IMR-90 (cell line): ENCODE results near the gene EPHA6. TPM values are rescaled to one million over a fixed set of nuclear protein-coding genes. Genes with fewer than 3 reads are reported as not detected.

Experiments
- ATAC-seq: fragments of 200-7000 bp; cut with Tn5 transposase; 2 replicates; pipeline ENCODE4 v1.9.1; 2020; ENCODE audit warnings: low read depth, mild to moderate bottlenecking, moderate library complexity
- BruUV-seq: library from RNA; stranded (reverse); fragments of 400-500 nt; replicated peaks from 2 replicates; lab custom pipeline; 2021; lab: Mats Ljungman, UMichigan
- CTCF ChIA-PET: fragments of 300-600 bp; formaldehyde crosslinking; extraction: SDS; loops from one replicate; lab custom pipeline; 2021; ENCODE audit warnings: antibody characterized with exemption; lab: Yijun Ruan, JAX
- POLR2A ChIA-PET: fragments of 300-600 bp; sonication (Branson Sonifier 250); formaldehyde crosslinking; loops from one replicate; lab custom pipeline; 2022; ENCODE audit warnings: antibody characterized with exemption; ENCODE audit not compliant: unreplicated experiment; lab: Charles Lee
- DNase-seq: peaks from one replicate; pipeline ENCODE4 v3.0.0; 2013
- H2AFZ ChIP-seq: replicated peaks from 2 replicates; pipeline ENCODE3; 2013; ENCODE audit warnings: low read length, mild to moderate bottlenecking; ENCODE audit not compliant: poor library complexity
- H2AK5ac ChIP-seq: 2 replicates; pipeline ENCODE4 v1.6.1; 2013; ENCODE audit warnings: low read depth, low read length, inconsistent platforms
- H2AK9ac ChIP-seq: replicated peaks from 2 replicates; pipeline ENCODE3; 2013; ENCODE audit warnings: mild to moderate bottlenecking, low read depth, low read length, moderate library complexity; ENCODE audit not compliant: poor library complexity
- H2BK120ac ChIP-seq: 2 replicates; pipeline ENCODE4 v1.6.1; 2013; ENCODE audit warnings: low read depth, low read length, inconsistent platforms
- H2BK15ac ChIP-seq: 3 replicates; pipeline ENCODE4 v1.6.1; 2013; ENCODE audit warnings: low read depth, low read length, inconsistent platforms
- H2BK20ac ChIP-seq: 2 replicates; pipeline ENCODE4 v1.6.1; 2013; ENCODE audit warnings: low read depth, mild to moderate bottlenecking, inconsistent platforms, low read length, moderate library complexity
- H2BK5ac ChIP-seq: 2 replicates; pipeline ENCODE4 v1.6.1; 2013; ENCODE audit warnings: mild to moderate bottlenecking, low read depth, low read length, inconsistent platforms; ENCODE audit not compliant: poor library complexity, severe bottlenecking
- H3K14ac ChIP-seq: replicated peaks from 2 replicates; pipeline ENCODE4 v1.6.1; 2013; ENCODE audit warnings: low read depth, low read length, inconsistent platforms
- H3K18ac ChIP-seq: 2 replicates; pipeline ENCODE4 v1.6.1; 2013; ENCODE audit warnings: low read depth, low read length, control low read depth
- H3K23ac ChIP-seq: 2 replicates; pipeline ENCODE4 v1.6.1; 2013; ENCODE audit warnings: low read depth, low read length, inconsistent platforms
- H3K27ac ChIP-seq: 2 replicates; pipeline ENCODE4 v1.5.1; 2013; ENCODE audit warnings: mild to moderate bottlenecking, control low read depth, low read length; ENCODE audit not compliant: insufficient read depth
- H3K27me3 ChIP-seq: 2 replicates; pipeline ENCODE4 v1.6.1; 2013; ENCODE audit warnings: low read length; ENCODE audit not compliant: control insufficient read depth, insufficient read depth
- H3K36me3 ChIP-seq: 2 replicates; pipeline ENCODE4 v1.6.1; 2013; ENCODE audit warnings: low read length, mixed read lengths; ENCODE audit not compliant: control insufficient read depth, insufficient read depth
- H3K4ac ChIP-seq: 2 replicates; pipeline ENCODE4 v1.6.1; 2013; ENCODE audit warnings: low read depth, low read length, inconsistent platforms
- H3K4me1 ChIP-seq: 2 replicates; pipeline ENCODE4 v1.6.1; 2013; ENCODE audit warnings: low read length, mixed read lengths; ENCODE audit not compliant: control insufficient read depth, insufficient read depth
- H3K4me2 ChIP-seq: 2 replicates; pipeline ENCODE4 v1.6.1; 2013; ENCODE audit warnings: low read depth, mild to moderate bottlenecking, control low read depth, low read length, moderate library complexity
- H3K4me3 ChIP-seq: 2 replicates; pipeline ENCODE4 v1.5.1; 2013; ENCODE audit warnings: low read depth, mild to moderate bottlenecking, control low read depth, low read length, moderate library complexity; ENCODE audit not compliant: insufficient read depth
- H3K56ac ChIP-seq: 2 replicates; pipeline ENCODE4 v1.6.1; 2013; ENCODE audit warnings: low read length, inconsistent platforms; ENCODE audit not compliant: insufficient read depth; ENCODE audit errors: extremely low read depth
- H3K79me1 ChIP-seq, 2 experiments: 2 replicates each; pipeline ENCODE4 v1.6.1; 2013; ENCODE audit warnings: low read length in 2 of 2, inconsistent platforms in 1 of 2, low read depth in 1 of 2
- H3K9ac ChIP-seq: 2 replicates; pipeline ENCODE4 v1.6.1; 2013; ENCODE audit warnings: low read depth, low read length, control low read depth
- H3K9me1 ChIP-seq: 2 replicates; pipeline ENCODE4 v1.6.1; 2013; ENCODE audit warnings: low read length, inconsistent platforms; ENCODE audit not compliant: insufficient read depth
- H3K9me3 ChIP-seq: 2 replicates; pipeline ENCODE4 v1.6.1; 2013; ENCODE audit warnings: low read length; ENCODE audit not compliant: control insufficient read depth, insufficient read depth
- H4K20me1 ChIP-seq: 2 replicates; pipeline ENCODE4 v1.6.1; 2013; ENCODE audit warnings: low read length, inconsistent platforms; ENCODE audit not compliant: insufficient read depth
- H4K5ac ChIP-seq: 2 replicates; pipeline ENCODE4 v1.6.1; 2013; ENCODE audit warnings: mild to moderate bottlenecking, low read depth, low read length, control low read depth
- H4K8ac ChIP-seq, 2 experiments: 2 replicates each; pipeline ENCODE4 v1.6.1; 2013; ENCODE audit warnings: low read depth in 2 of 2, low read length in 2 of 2, control low read depth in 1 of 2, inconsistent platforms in 1 of 2
- H4K91ac ChIP-seq: 2 replicates; pipeline ENCODE4 v1.6.1; 2013; ENCODE audit warnings: low read depth, low read length, inconsistent platforms; ENCODE audit not compliant: insufficient read depth
- BHLHE40 ChIP-seq: fragments of 150-350 bp; IDR thresholded peaks from 2 replicates; pipeline ENCODE4 v1.6.1; 2016; ENCODE audit warnings: mild to moderate bottlenecking, low read depth, low read length
- CEBPB ChIP-seq: IDR thresholded peaks from 2 replicates; pipeline ENCODE4 v1.6.1; 2012; ENCODE audit warnings: low read depth, low read length, improper control_type of control experiment
- MAFK ChIP-seq: IDR thresholded peaks from 2 replicates; pipeline ENCODE4 v1.6.1; 2012; ENCODE audit warnings: low read depth, low read length, improper control_type of control experiment
- MAZ ChIP-seq: IDR thresholded peaks from 2 replicates; pipeline ENCODE4 v1.6.1; 2012; ENCODE audit warnings: low read depth, mild to moderate bottlenecking, low read length, improper control_type of control experiment, moderate library complexity, borderline replicate concordance
- MXI1 ChIP-seq: IDR thresholded peaks from 2 replicates; pipeline ENCODE4 v1.6.1; 2012; ENCODE audit warnings: low read depth, mild to moderate bottlenecking, low read length, moderate library complexity, borderline replicate concordance
- POLR2A ChIP-seq: IDR thresholded peaks from 2 replicates; pipeline ENCODE4 v1.6.1; 2012; ENCODE audit warnings: mild to moderate bottlenecking, low read depth, low read length
- RAD21 ChIP-seq: IDR thresholded peaks from 2 replicates; pipeline ENCODE4 v1.6.1; 2012; ENCODE audit warnings: low read length, improper control_type of control experiment
- RFX5 ChIP-seq: IDR thresholded peaks from 2 replicates; pipeline ENCODE4 v1.8.0; 2012; ENCODE audit warnings: low read depth, mild to moderate bottlenecking, low read length, moderate library complexity
- SMC3 ChIP-seq: fragments of 150-350 bp; IDR thresholded peaks from 2 replicates; pipeline ENCODE4 v1.6.1; 2016; ENCODE audit warnings: low read depth, mild to moderate bottlenecking, antibody characterized with exemption, low read length, moderate library complexity
- WGBS, 2 experiments: methylation state at CpG; one replicate each; pipeline versions ENCODE4 v1.1.5 to v1.1.7; 2013; ENCODE audit warnings: missing lambda C conversion rate in 2 of 2; ENCODE audit not compliant: insufficient read length in 1 of 2; ENCODE audit errors: extremely low coverage in 2 of 2; 5-methylcytosine and 5-hydroxymethylcytosine counted together
- dilution Hi-C: fragments of 300-500 bp; cut with HindIII; formaldehyde crosslinking; loops from one replicate; pipeline ENCODE4 v1.14.3; 2018; ENCODE audit warnings: low sequenced_read_pairs; ENCODE audit not compliant: unreplicated experiment
- in situ Hi-C: fragments of 300-500 bp; cut with MboI; formaldehyde crosslinking; loops from 3 replicates; pipeline ENCODE4 v1.14.3; 2019; ENCODE audit warnings: low sequenced_read_pairs, inconsistent platforms, mixed read lengths
- intact Hi-C: fragments of 100-400 bp; cut with micrococcal nuclease; formaldehyde crosslinking; loops from 2 replicates; pipeline ENCODE4 v1.10.0; 2022
- polyA plus RNA-seq, 3 experiments: library from polyadenylated mRNA; depleted of rRNA; stranded (reverse); fragments of >200 nt; gene quantifications; 2 replicates each; pipeline ENCODE4 v1.2.3, GENCODE V29; 2012; ENCODE audit warnings: low replicate concordance in 1 of 3
- total RNA-seq: library from RNA; depleted of rRNA; stranded (reverse); fragments of >200 nt; gene quantifications from 2 replicates; pipeline ENCODE4 v1.2.3, GENCODE V29; 2012
- TF ChIP-seq, protein P1 (sequence below): fragments of 150-350 bp; IDR thresholded peaks from 2 replicates; pipeline ENCODE4 v1.6.1; 2016; ENCODE audit warnings: low read depth, mild to moderate bottlenecking, low read length, moderate library complexity, borderline replicate concordance
- TF ChIP-seq, protein P2 (sequence below): conservative IDR thresholded peaks from 2 replicates; pipeline ENCODE4 v1.5.1; 2012; ENCODE audit warnings: mild to moderate bottlenecking, low read depth, low read length, improper control_type of control experiment
- TF ChIP-seq, protein P3 (sequence below): fragments of 150-350 bp; IDR thresholded peaks from 2 replicates; pipeline ENCODE4 v1.6.1; 2017; ENCODE audit warnings: mild to moderate bottlenecking, antibody characterized with exemption, low read length, low read depth

EPHA6 gene
- total and polyA plus RNA-seq, 2 of the 4 experiments (the other 2 are of a cell fraction) = not detected

DNA sequence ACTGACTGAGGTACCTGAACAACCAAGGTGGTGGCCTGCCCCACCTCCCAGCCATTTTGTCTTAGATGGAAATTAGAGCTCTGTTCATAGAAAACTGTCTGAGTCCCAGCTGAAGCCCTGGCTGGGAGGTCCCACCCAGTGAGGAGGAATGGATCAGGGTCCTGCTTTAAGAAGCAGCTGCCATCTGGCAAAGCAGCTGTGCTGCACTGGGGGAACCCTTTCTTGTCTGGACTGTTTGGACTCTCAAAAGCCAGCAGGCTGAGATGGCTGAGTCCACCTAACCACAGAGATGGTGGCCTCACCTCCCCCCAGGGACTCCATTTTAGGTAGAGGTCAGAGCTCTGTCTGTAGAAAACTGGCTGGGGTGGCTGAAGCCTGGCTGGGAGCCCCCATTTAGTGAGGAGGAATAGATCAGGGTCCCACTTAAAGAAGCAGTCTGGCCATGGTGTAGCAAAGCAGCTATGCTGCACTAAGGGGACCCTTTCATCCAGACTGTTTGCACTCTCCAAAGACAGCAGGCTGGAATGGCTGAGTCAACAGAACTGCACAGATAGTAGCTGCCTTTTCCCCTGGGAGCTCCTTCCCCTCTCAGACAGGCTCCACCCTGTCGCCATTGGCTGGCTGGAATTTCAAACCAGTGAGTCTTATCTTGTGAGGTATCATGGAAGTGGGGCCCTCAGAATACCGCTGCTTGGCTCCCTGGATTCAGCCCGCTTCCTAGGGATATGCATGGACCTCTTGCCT is 116.9 kb downstream of the EPHA6 start:
- no peak overlapping the region for H3K4me3 ChIP-seq
- POLR2A ChIA-PET = no interaction called here
- TF ChIP-seq MAFK (no peak), MAZ (no peak), MXI1 (no peak), RAD21 (no peak), SMC3 (no peak), RFX5 (no peak), CEBPB (no peak), POLR2A (no peak), BHLHE40 (no peak)
- TF ChIP-seq, protein P1, sequence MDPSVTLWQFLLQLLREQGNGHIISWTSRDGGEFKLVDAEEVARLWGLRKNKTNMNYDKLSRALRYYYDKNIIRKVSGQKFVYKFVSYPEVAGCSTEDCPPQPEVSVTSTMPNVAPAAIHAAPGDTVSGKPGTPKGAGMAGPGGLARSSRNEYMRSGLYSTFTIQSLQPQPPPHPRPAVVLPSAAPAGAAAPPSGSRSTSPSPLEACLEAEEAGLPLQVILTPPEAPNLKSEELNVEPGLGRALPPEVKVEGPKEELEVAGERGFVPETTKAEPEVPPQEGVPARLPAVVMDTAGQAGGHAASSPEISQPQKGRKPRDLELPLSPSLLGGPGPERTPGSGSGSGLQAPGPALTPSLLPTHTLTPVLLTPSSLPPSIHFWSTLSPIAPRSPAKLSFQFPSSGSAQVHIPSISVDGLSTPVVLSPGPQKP = no peak
- TF ChIP-seq, protein P2, sequence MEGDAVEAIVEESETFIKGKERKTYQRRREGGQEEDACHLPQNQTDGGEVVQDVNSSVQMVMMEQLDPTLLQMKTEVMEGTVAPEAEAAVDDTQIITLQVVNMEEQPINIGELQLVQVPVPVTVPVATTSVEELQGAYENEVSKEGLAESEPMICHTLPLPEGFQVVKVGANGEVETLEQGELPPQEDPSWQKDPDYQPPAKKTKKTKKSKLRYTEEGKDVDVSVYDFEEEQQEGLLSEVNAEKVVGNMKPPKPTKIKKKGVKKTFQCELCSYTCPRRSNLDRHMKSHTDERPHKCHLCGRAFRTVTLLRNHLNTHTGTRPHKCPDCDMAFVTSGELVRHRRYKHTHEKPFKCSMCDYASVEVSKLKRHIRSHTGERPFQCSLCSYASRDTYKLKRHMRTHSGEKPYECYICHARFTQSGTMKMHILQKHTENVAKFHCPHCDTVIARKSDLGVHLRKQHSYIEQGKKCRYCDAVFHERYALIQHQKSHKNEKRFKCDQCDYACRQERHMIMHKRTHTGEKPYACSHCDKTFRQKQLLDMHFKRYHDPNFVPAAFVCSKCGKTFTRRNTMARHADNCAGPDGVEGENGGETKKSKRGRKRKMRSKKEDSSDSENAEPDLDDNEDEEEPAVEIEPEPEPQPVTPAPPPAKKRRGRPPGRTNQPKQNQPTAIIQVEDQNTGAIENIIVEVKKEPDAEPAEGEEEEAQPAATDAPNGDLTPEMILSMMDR = no peak
- TF ChIP-seq, protein P3, sequence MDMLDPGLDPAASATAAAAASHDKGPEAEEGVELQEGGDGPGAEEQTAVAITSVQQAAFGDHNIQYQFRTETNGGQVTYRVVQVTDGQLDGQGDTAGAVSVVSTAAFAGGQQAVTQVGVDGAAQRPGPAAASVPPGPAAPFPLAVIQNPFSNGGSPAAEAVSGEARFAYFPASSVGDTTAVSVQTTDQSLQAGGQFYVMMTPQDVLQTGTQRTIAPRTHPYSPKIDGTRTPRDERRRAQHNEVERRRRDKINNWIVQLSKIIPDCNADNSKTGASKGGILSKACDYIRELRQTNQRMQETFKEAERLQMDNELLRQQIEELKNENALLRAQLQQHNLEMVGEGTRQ = no peak
- H2AFZ ChIP-seq = no peak overlapping the region
- peaks cover 22% of the 10 kb centered on the region for H3K9me3 ChIP-seq
- no peak overlapping the region for H2BK20ac ChIP-seq
- H3K56ac ChIP-seq = no peak overlapping the region
- in situ Hi-C loops = no loop called here
- no peak overlapping the region for H4K8ac ChIP-seq
- H2AK9ac ChIP-seq = no peak overlapping the region
- H3K23ac ChIP-seq = no peak overlapping the region
- no peak overlapping the region for H4K5ac ChIP-seq
- no peak overlapping the region for H3K4ac ChIP-seq
- no peak overlapping the region for H4K91ac ChIP-seq
- ATAC-seq (no peak), DNase-seq (no peak)
- H3K14ac ChIP-seq = no peak overlapping the region
- no peaks in the 10 kb centered on the region for H4K20me1 ChIP-seq
- H3K9ac ChIP-seq = no peak overlapping the region
- H3K36me3 ChIP-seq = no peaks in the 10 kb centered on the region
- no peaks in the 10 kb centered on the region for H3K9me1 ChIP-seq
- no peak overlapping the region for H3K4me2 ChIP-seq
- no TSS peak for BruUV-seq
- CTCF ChIA-PET = no interaction called here
- no peak overlapping the region for H2BK120ac ChIP-seq
- H3K27ac ChIP-seq = no peak overlapping the region
- no peak overlapping the region for H2BK15ac ChIP-seq
- H3K27me3 ChIP-seq = no peaks in the 10 kb centered on the region
- H3K4me1 ChIP-seq = no peaks in the 10 kb centered on the region
- no peaks in the 10 kb centered on the region for H3K79me1 ChIP-seq
- no peak overlapping the region for H2BK5ac ChIP-seq
- intact Hi-C loops = no loop called here
- no CpG with 5 or more reads among the region's 3 CpGs for WGBS, 2 experiments
- no peak overlapping the region for H2AK5ac ChIP-seq
- no peak overlapping the region for H3K18ac ChIP-seq
- dilution Hi-C loops = no loop called here
